HG03196 (cell line): Measurements from ENCODE around the gene RPL18A.

Source experiments
- ATAC-seq: cut with Tn5 transposase; IDR thresholded peaks from one replicate; pipeline ENCODE4 v1.9.1; 2021; ENCODE audit not compliant: unreplicated experiment

RPL18A gene

GRCh38 chr19:17908244-17908643 is 48.5 kb downstream of the RPL18A start:
- ATAC-seq, result no peak

GRCh38 chr19:17909003-17909732 is 49.5 kb downstream of the RPL18A start:
- ATAC-seq, result no peak

GRCh38 chr19:17910791-17911360 is 51.2 kb downstream of the RPL18A start:
- ATAC-seq, result no peak
